HG03175 (cell line): ENCODE measurements around the gene RASGRP1.
A peak's percentile ranks its signal among the peaks of the same experiment; 100 is the strongest.

Source experiments
- ATAC-seq: cut with Tn5 transposase; IDR thresholded peaks from one replicate; pipeline ENCODE4 v1.9.1; 2021; ENCODE audit warnings: mild to moderate bottlenecking, moderate library complexity; ENCODE audit not compliant: unreplicated experiment

Gene RASGRP1

GRCh38 chr15:38463893-38464292, 100.7 kb downstream of the RASGRP1 start:
- ATAC-seq, result no peak

- peak; percentile 87 for ATAC-seq
Measured at GRCh38 chr15:38461066-38461833, 103.4 kb downstream of the RASGRP1 start.

GRCh38 chr15:38460543-38460942, 104.1 kb downstream of the RASGRP1 start:
- ATAC-seq, result no peak

- ATAC-seq, result no peak
Measured at GRCh38 chr15:38459480-38459879, 105.1 kb downstream of the RASGRP1 start.

GRCh38 chr15:38458646-38459045, 106.0 kb downstream of the RASGRP1 start:
- ATAC-seq, result no peak

GRCh38 chr15:38455092-38455491, 109.5 kb downstream of the RASGRP1 start:
- no peak for ATAC-seq

- peak; percentile 10 for ATAC-seq
Measured at GRCh38 chr15:38454696-38455090, 109.9 kb downstream of the RASGRP1 start.

GRCh38 chr15:38453971-38454695, 110.5 kb downstream of the RASGRP1 start, which contains the start of gene FAM98B:
Gene FAM98B, plus strand, starts transcription at chr15:38454127. Its CDS starts 35 bp downstream, at chr15:38454162.
- ATAC-seq, result peak; percentile 93

GRCh38 chr15:38441130-38441519, 123.5 kb downstream of the RASGRP1 start:
- no peak for ATAC-seq

- peak; percentile 85 for ATAC-seq
Measured at GRCh38 chr15:38440353-38441129, 124.1 kb downstream of the RASGRP1 start.
